GM13976 (cell line): ENCODE results near the gene FHL1.
"Not testable (repeated sequence)": the region's sequence is repeated elsewhere in the genome, so short reads cannot be mapped to it uniquely, and the experiment has no call there.

Source experiments
- DNase-seq: peaks from one replicate; pipeline ENCODE4 v3.0.0; 2012; ENCODE audit warnings: low spot score
- in situ Hi-C: fragments of 300-500 bp; cut with MboI; formaldehyde crosslinking; loops from one replicate; pipeline ENCODE4 v1.12.0; 2022; ENCODE audit warnings: low sequenced_read_pairs, mixed read lengths, inconsistent platforms; ENCODE audit not compliant: unreplicated experiment
- TF ChIP-seq, protein P1 (sequence below): IDR thresholded peaks from 2 replicates; pipeline ENCODE4 v1.5.1; 2012; ENCODE audit warnings: borderline replicate concordance, mild to moderate bottlenecking; ENCODE audit not compliant: insufficient read depth; ENCODE audit errors: extremely low read depth, missing control alignments, control extremely low read depth

FHL1 gene

DNA sequence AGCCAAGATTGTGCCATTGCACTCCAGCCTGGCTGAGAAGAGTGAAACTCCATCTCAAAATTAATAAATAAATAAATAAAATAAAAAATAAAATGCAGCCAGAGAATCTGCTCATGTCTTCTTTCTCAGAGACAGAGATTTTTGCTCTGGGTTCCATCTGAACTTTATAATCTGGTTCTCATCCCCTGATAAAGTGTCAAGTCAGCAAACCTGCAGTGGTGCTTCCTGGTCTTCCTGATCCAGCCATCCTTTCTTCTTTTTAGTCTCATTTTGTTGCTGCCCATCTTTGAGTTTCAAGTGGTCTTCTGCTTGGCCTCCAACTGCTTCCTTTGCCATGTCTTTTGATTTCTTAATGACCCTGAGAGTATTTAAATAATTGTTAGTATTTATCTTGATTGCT, 79.7 kb downstream of the FHL1 start:
- DNase-seq, result no peak
- TF ChIP-seq, protein P1, sequence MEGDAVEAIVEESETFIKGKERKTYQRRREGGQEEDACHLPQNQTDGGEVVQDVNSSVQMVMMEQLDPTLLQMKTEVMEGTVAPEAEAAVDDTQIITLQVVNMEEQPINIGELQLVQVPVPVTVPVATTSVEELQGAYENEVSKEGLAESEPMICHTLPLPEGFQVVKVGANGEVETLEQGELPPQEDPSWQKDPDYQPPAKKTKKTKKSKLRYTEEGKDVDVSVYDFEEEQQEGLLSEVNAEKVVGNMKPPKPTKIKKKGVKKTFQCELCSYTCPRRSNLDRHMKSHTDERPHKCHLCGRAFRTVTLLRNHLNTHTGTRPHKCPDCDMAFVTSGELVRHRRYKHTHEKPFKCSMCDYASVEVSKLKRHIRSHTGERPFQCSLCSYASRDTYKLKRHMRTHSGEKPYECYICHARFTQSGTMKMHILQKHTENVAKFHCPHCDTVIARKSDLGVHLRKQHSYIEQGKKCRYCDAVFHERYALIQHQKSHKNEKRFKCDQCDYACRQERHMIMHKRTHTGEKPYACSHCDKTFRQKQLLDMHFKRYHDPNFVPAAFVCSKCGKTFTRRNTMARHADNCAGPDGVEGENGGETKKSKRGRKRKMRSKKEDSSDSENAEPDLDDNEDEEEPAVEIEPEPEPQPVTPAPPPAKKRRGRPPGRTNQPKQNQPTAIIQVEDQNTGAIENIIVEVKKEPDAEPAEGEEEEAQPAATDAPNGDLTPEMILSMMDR, result no peak
- in situ Hi-C loops, result no loop called here

DNA sequence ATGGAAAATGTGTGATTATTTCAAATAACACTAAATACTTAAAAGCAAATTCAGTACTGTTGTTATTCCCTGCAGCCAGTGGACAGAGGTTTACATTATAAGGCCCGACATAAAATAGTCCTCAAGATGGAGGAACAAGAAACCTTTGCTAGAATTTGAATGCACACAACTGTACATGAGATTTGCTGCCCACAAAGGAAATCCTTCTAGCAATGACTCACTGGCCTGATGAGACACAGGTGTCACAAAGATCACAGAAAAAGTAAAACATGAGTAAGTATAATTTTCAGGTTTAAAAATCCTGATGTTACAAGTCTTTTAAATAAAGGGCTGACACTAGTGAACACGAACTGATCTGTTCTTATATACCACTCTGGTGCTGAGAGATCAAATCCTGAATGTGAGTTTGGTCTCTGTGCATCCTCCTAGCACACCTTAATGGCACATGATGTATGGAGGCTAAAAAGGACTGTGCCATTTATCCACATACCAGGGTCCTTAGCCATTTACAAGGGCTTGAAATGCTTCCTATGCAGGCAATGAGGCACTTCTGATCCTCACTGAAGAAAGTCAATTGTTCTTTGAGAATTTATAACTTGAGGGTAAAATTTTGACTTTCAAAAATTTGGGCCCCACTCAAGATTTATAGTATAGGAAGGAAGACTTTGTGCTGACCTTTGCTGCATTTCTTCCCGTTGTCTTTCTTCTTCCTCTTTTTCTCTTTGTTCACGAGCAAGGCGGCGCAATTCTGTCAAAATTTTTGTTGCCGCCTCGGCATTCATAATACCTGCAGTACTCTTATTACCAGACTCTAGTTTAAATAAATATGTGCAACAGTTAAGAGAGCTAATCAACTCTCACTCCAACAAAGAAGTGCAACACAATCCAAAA, 80.9 kb downstream of the FHL1 start:
- TF ChIP-seq, protein P1, result no peak
- no peak for DNase-seq
- in situ Hi-C loops, result no loop called here

DNA sequence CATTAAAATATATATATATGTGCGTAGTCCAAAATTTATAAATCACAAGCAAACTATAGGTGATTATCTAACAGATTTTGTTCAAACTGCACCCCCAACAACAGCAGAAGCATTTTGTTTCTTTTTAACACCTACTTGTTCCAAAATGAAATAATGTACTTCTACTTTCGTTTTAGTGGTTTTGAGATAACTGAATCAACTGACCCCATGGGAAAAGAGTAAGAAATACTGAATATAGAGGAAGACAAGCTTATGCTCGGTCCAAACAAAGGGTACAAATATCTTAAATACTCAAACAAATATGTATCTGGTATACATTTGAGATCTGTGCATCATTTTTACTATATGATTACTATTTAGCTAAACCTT, 81.5 kb downstream of the FHL1 start:
- in situ Hi-C loops, result no loop called here
- DNase-seq, result peak; percentile 29
- TF ChIP-seq, protein P1, result no peak

DNA sequence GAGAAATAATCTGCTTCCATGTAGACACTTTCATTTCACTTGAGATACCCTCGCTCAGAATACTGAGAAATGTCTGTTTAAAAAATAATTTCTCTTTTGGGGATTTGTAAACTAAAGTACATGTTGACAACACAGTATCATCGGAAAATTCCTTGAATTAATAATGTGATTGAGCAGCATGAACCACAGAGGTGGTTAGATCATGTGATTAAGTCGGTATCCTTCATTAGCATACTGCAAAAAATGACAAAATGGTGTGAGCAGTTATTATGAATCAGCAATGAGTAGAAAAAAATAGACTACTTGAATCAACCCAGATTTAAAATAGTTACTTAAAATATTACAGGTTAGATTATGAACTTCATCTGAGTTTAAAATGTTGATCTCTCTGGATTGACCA, 89.7 kb downstream of the FHL1 start:
- in situ Hi-C loops, result no loop called here
- no peak for DNase-seq
- TF ChIP-seq, protein P1, result no peak

DNA sequence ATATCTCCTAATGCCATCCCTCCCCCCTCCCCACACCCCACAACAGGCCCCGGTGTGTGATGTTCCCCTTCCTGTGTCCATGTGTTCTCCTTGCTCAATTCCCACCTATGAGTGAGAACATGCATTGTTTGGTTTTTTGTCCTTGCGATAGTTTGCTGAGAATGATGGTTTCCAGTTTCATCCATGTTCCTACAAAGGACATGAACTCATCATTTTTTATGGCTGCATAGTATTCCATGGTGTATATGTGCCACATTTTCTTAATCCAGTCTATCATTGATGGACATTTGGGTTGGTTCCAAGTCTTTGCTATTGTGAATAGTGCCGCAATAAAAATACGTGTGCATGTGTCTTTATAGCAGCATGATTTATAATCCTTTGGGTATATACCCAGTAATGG, 90.5 kb downstream of the FHL1 start:
- DNase-seq, in situ Hi-C loops: not testable (repeated sequence)

DNA sequence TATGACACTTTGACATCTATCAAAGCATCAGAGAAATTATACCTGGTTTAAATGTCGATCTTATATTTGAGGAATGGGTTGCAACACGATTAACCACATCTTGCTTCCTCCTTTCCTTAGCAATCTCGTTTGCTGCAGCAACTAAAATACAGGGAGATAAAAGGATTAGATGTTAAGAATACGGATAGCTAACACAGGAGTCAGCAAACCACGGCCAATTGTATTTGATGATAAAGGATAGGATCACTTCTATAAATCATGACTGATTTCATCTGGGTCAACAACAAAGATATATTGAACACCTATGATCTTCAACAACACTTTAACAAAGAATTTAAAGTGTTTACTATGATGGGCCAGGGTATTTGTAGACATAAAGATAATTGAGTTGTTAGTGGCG, 98.9 kb downstream of the FHL1 start:
- TF ChIP-seq, protein P1, result no peak
- in situ Hi-C loops, result no loop called here
- no peak for DNase-seq

DNA sequence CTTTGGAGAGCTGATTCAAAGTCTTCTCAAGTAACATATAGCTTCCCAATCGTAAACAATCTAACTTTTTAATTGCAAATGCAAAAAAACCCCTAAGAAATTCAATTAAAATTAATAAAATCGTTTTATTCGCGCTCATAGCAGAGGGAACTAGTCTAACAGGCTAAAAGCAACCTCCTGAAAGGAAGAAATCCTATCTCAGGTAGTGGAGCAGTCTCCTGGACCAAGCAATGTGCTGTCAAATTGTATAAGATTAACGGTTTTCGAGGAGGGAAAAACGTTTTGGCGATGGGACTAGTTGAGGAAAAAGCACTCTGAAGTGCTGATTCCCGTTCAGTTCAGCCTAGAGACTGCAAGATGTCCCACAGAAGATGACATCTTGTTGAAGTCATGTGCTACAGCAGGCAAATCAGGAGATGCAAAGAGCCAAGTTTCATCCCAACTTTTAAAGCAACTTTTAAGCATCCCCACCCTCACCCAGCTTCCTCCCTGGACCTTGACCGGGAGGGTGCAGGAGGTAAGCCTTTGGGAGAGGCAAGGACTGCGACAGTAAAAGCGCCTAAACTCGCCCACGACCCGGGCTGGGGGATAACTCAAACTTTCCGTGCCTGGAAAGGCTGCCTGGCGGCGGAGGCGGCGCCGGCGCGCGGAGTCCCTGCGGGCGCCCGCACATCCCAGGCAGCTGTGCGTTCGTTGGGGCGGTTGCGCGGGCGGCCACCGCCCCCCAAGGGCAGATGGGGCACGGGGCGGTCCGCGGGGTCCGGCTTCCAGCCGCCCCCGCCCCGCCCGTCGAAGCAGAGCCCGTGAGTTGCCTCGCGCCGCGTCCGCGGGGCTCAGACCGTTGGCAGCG, 103.1 kb downstream of the FHL1 start:
- TF ChIP-seq, protein P1, result no peak
- peak; percentile 51 for DNase-seq
- in situ Hi-C loops, result loop anchor here (25.0 kb wide), 1 partner anchor 213 kb away; no protein-coding TSS in a partner anchor
